H9 (cell line): ENCODE data around the gene CMSS1. TPM values are rescaled to one million over a fixed set of nuclear protein-coding genes. Genes with fewer than 3 reads are reported as not detected.

ENCODE experiments used
- DNase-seq: peaks from one replicate; pipeline ENCODE4 v3.0.0-alpha.2; 2017
- H2AFZ ChIP-seq: one replicate; pipeline ENCODE4 v1.6.1; 2013; ENCODE audit warnings: mild to moderate bottlenecking, low read length, control low read depth, moderate library complexity
- H2AK5ac ChIP-seq: 2 replicates; pipeline ENCODE4 v1.6.1; 2013; ENCODE audit warnings: low read length, control low read depth, mixed read lengths; ENCODE audit not compliant: insufficient read length
- H2BK120ac ChIP-seq: one replicate; pipeline ENCODE4 v1.6.1; 2013; ENCODE audit warnings: low read depth, mild to moderate bottlenecking, low read length, control low read depth, inconsistent platforms; ENCODE audit not compliant: poor library complexity, severe bottlenecking
- H2BK12ac ChIP-seq: 2 replicates; pipeline ENCODE4 v1.6.1; 2013; ENCODE audit warnings: low read length, control low read depth, mixed read lengths, low read depth; ENCODE audit not compliant: insufficient read length
- H2BK15ac ChIP-seq: 2 replicates; pipeline ENCODE4 v1.6.1; 2013; ENCODE audit warnings: low read depth, low read length, control low read depth
- H2BK20ac ChIP-seq: one replicate; pipeline ENCODE4 v1.6.1; 2013; ENCODE audit warnings: low read depth, mild to moderate bottlenecking, low read length, control low read depth, inconsistent platforms; ENCODE audit not compliant: poor library complexity, severe bottlenecking
- H2BK5ac ChIP-seq: 2 replicates; pipeline ENCODE4 v1.6.1; 2013; ENCODE audit warnings: low read length, control low read depth, mixed read lengths; ENCODE audit not compliant: insufficient read length
- H3K14ac ChIP-seq: 2 replicates; pipeline ENCODE4 v1.6.1; 2013; ENCODE audit warnings: low read length, control low read depth; ENCODE audit not compliant: insufficient read depth
- H3K18ac ChIP-seq: 2 replicates; pipeline ENCODE4 v1.6.1; 2013; ENCODE audit warnings: low read depth, mild to moderate bottlenecking, mixed read lengths, low read length, control low read depth; ENCODE audit not compliant: insufficient read length
- H3K23ac ChIP-seq: 2 replicates; pipeline ENCODE4 v1.6.1; 2013; ENCODE audit warnings: low read length, control low read depth, mixed read lengths, low read depth; ENCODE audit not compliant: insufficient read length
- H3K23me2 ChIP-seq: 2 replicates; pipeline ENCODE4 v1.6.1; 2013; ENCODE audit warnings: low read depth, mild to moderate bottlenecking, mixed read lengths, low read length, control low read depth; ENCODE audit not compliant: insufficient read length, poor library complexity, severe bottlenecking
- H3K27ac ChIP-seq: 2 replicates; pipeline ENCODE4 v1.5.1; 2013; ENCODE audit warnings: low read length, control low read depth, mixed read lengths, low read depth; ENCODE audit not compliant: insufficient read length
- H3K27me3 ChIP-seq: 2 replicates; pipeline ENCODE4 v1.6.1; 2013; ENCODE audit warnings: low read length, control low read depth, inconsistent platforms; ENCODE audit not compliant: insufficient read depth
- H3K4ac ChIP-seq: 2 replicates; pipeline ENCODE4 v1.6.1; 2013; ENCODE audit warnings: low read depth, mild to moderate bottlenecking, control low read depth, inconsistent platforms, low read length, moderate library complexity
- H3K4me1 ChIP-seq: 2 replicates; pipeline ENCODE4 v1.6.1; 2013; ENCODE audit warnings: low read length, control low read depth, inconsistent platforms; ENCODE audit not compliant: insufficient read depth
- H3K4me2 ChIP-seq: 2 replicates; pipeline ENCODE4 v1.6.1; 2013; ENCODE audit warnings: low read length, control low read depth, mixed read lengths; ENCODE audit not compliant: insufficient read length, insufficient read depth
- H3K56ac ChIP-seq: 2 replicates; pipeline ENCODE4 v1.6.1; 2013; ENCODE audit warnings: low read depth, mild to moderate bottlenecking, mixed read lengths, low read length, control low read depth; ENCODE audit not compliant: insufficient read length
- H3K79me1 ChIP-seq: 2 replicates; pipeline ENCODE4 v1.6.1; 2013; ENCODE audit warnings: low read depth, mild to moderate bottlenecking, moderate library complexity, low read length, control low read depth, inconsistent platforms; ENCODE audit not compliant: insufficient read depth, poor library complexity, severe bottlenecking
- H3K79me2 ChIP-seq: 2 replicates; pipeline ENCODE4 v1.6.1; 2013; ENCODE audit warnings: low read length, control low read depth, inconsistent platforms; ENCODE audit not compliant: insufficient read depth
- H3K9ac ChIP-seq: 2 replicates; pipeline ENCODE4 v1.6.1; 2013; ENCODE audit warnings: low read length, control low read depth, mixed read lengths; ENCODE audit not compliant: insufficient read length; ENCODE audit errors: extremely low read depth
- H3K9me3 ChIP-seq: one replicate; pipeline ENCODE4 v1.6.1; 2013; ENCODE audit warnings: low read depth, low read length, inconsistent platforms; ENCODE audit not compliant: control insufficient read depth
- H3T11ph ChIP-seq: one replicate; pipeline ENCODE4 v1.6.1; 2013; ENCODE audit warnings: mild to moderate bottlenecking, low read length, control low read depth, inconsistent platforms
- H4K20me1 ChIP-seq: one replicate; pipeline ENCODE4 v1.6.1; 2013; ENCODE audit not compliant: control insufficient read depth, insufficient read length, insufficient read depth
- H4K5ac ChIP-seq: 2 replicates; pipeline ENCODE4 v1.6.1; 2013; ENCODE audit warnings: low read depth, mild to moderate bottlenecking, mixed read lengths, low read length, control low read depth; ENCODE audit not compliant: insufficient read length
- H4K8ac ChIP-seq: replicated peaks from 2 replicates; pipeline ENCODE4 v1.6.1; 2013; ENCODE audit warnings: low read length, control low read depth, mixed read lengths, low read depth; ENCODE audit not compliant: insufficient read length
- H4K91ac ChIP-seq: 2 replicates; pipeline ENCODE4 v1.6.1; 2013; ENCODE audit warnings: low read depth, mild to moderate bottlenecking, moderate library complexity, mixed read lengths, low read length, control low read depth; ENCODE audit not compliant: insufficient read length
- H3K27ac Mint-ChIP-seq, 3 experiments: 2 replicates in 2 of 3; 3 replicates in 1 of 3; pipeline ENCODE4 v1.8.0; 2020 to 2021; ENCODE audit warnings: mixed read lengths in 3 of 3, mild to moderate bottlenecking in 1 of 3, moderate library complexity in 1 of 3
- H3K27me3 Mint-ChIP-seq: 2 replicates; pipeline ENCODE4 v1.8.0; 2021; ENCODE audit warnings: low read depth, mild to moderate bottlenecking, moderate library complexity, mixed read lengths
- H3K36me3 Mint-ChIP-seq, 3 experiments: 2 replicates in 2 of 3; 3 replicates in 1 of 3; pipeline ENCODE4 v1.8.0; 2020 to 2021; ENCODE audit warnings: low read depth in 3 of 3, mixed read lengths in 3 of 3; ENCODE audit not compliant: insufficient read depth in 1 of 3
- H3K4me1 Mint-ChIP-seq, 2 experiments: 2 replicates each; pipeline ENCODE4 v1.8.0; 2020; ENCODE audit warnings: mixed read lengths in 2 of 2
- H3K4me3 Mint-ChIP-seq, 2 experiments: 2 replicates in 1 of 2; 3 replicates in 1 of 2; pipeline ENCODE4 v1.8.0; 2020 to 2021; ENCODE audit warnings: mild to moderate bottlenecking in 2 of 2, mixed read lengths in 2 of 2, moderate library complexity in 1 of 2
- H3K9me3 Mint-ChIP-seq, 2 experiments: 2 replicates in 1 of 2; 3 replicates in 1 of 2; pipeline ENCODE4 v1.8.0; 2020; ENCODE audit warnings: mild to moderate bottlenecking in 2 of 2, mixed read lengths in 2 of 2, moderate library complexity in 1 of 2
- WGBS: extraction: QIAGEN DNeasy Blood & Tissue Kit; methylation state at CpG from one replicate; pipeline ENCODE4 v1.1.7; 2013; ENCODE audit warnings: missing lambda C conversion rate, low lambda C conversion rate, mixed read lengths; ENCODE audit not compliant: insufficient read length; ENCODE audit errors: extremely low coverage; 5-methylcytosine and 5-hydroxymethylcytosine counted together
- total RNA-seq: library from RNA; stranded (reverse); gene quantifications from 2 replicates; pipeline ENCODE4 v1.2.1, GENCODE V29; 2021
- TF ChIP-seq, protein P1 (sequence below): fragments of 200-600 bp; sonication (generic); conservative IDR thresholded peaks from 3 replicates; pipeline ENCODE4 v1.8.0; 2021; ENCODE audit warnings: antibody characterized with exemption, mild to moderate bottlenecking

CMSS1 gene
- total RNA-seq, 1 experiment from 2014 or later, result 61.8 TPM

DNA sequence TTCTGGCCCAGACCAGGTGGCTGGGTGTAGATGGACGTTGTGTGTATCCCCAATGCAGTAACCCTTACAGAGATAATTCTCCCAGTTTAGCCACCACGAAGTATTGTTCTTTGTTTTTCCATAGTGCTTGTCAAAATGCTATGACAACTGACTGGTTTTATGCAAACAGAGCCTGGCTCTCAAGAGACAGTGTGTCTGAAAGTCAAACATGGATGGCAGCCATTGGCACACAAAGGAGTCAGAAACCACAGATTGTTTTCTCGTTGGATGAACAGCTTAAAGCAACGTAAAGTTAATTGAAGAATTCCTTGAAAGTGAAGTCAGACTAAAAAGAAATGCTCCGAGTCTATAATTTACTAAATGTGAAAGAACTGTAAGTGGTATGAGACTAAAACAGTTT, 205.5 kb downstream of the CMSS1 start:
- H3K79me2 ChIP-seq, result no peaks in the 10 kb centered on the region
- no peaks in the 10 kb centered on the region for H3K79me1 ChIP-seq
- H4K91ac ChIP-seq, result no peak overlapping the region
- no peaks in the 10 kb centered on the region for H3K9me3 Mint-ChIP-seq
- no peak overlapping the region for H3K4me3 Mint-ChIP-seq
- no peak overlapping the region for H2AFZ ChIP-seq
- H3K4ac ChIP-seq, result no peak overlapping the region
- no peak overlapping the region for H3K4me2 ChIP-seq
- H2BK5ac ChIP-seq, result no peak overlapping the region
- H3K4me1 ChIP-seq, result no peaks in the 10 kb centered on the region
- no peak overlapping the region for H2BK20ac ChIP-seq
- H3K18ac ChIP-seq, result no peak overlapping the region
- no peak overlapping the region for H3K56ac ChIP-seq
- TF ChIP-seq, protein P1, sequence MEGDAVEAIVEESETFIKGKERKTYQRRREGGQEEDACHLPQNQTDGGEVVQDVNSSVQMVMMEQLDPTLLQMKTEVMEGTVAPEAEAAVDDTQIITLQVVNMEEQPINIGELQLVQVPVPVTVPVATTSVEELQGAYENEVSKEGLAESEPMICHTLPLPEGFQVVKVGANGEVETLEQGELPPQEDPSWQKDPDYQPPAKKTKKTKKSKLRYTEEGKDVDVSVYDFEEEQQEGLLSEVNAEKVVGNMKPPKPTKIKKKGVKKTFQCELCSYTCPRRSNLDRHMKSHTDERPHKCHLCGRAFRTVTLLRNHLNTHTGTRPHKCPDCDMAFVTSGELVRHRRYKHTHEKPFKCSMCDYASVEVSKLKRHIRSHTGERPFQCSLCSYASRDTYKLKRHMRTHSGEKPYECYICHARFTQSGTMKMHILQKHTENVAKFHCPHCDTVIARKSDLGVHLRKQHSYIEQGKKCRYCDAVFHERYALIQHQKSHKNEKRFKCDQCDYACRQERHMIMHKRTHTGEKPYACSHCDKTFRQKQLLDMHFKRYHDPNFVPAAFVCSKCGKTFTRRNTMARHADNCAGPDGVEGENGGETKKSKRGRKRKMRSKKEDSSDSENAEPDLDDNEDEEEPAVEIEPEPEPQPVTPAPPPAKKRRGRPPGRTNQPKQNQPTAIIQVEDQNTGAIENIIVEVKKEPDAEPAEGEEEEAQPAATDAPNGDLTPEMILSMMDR, result no peak
- no CpG with 5 or more reads among the region's 5 CpGs for WGBS
- H3K9ac ChIP-seq, result no peak overlapping the region
- H3K27ac ChIP-seq, result no peak overlapping the region
- no peak overlapping the region for H4K8ac ChIP-seq
- H2BK12ac ChIP-seq, result no peak overlapping the region
- no peak overlapping the region for H4K5ac ChIP-seq
- no peak overlapping the region for H3K14ac ChIP-seq
- no peaks in the 10 kb centered on the region for H3K23me2 ChIP-seq
- H3K4me1 Mint-ChIP-seq, result 0 out of 4 replicates have a peak, but pooled peaks cover 0 to 2% of the 10 kb centered on the region in 2 experiments
- no peak for DNase-seq
- H3K27me3 Mint-ChIP-seq, result no peaks in the 10 kb centered on the region
- no peaks in the 10 kb centered on the region for H3K9me3 ChIP-seq
- H3K27me3 ChIP-seq, result no peaks in the 10 kb centered on the region
- H2BK15ac ChIP-seq, result no peak overlapping the region
- no peak overlapping the region for H3T11ph ChIP-seq
- H2AK5ac ChIP-seq, result no peak overlapping the region
- H3K36me3 Mint-ChIP-seq, result no peaks in the 10 kb centered on the region
- no peak overlapping the region for H2BK120ac ChIP-seq
- H3K27ac Mint-ChIP-seq, result no peak overlapping the region
- H4K20me1 ChIP-seq, result no peaks in the 10 kb centered on the region
- no peak overlapping the region for H3K23ac ChIP-seq
